Hepatocyte (in vitro differentiated cells): Measurements from ENCODE around the gene HRH1.

ENCODE experiments used
- EZH2 ChIP-seq: fragments of 200-600 bp; sonication (generic); IDR thresholded peaks from 2 replicates; pipeline ENCODE4 v1.6.1; 2016; ENCODE audit warnings: antibody characterized with exemption, mild to moderate bottlenecking, borderline replicate concordance
- TF ChIP-seq, protein P1 (sequence below): fragments of 200-600 bp; sonication (generic); IDR thresholded peaks from 2 replicates; pipeline ENCODE4 v1.5.1; 2016; ENCODE audit warnings: antibody characterized with exemption, mild to moderate bottlenecking; ENCODE audit not compliant: poor library complexity

DNA sequence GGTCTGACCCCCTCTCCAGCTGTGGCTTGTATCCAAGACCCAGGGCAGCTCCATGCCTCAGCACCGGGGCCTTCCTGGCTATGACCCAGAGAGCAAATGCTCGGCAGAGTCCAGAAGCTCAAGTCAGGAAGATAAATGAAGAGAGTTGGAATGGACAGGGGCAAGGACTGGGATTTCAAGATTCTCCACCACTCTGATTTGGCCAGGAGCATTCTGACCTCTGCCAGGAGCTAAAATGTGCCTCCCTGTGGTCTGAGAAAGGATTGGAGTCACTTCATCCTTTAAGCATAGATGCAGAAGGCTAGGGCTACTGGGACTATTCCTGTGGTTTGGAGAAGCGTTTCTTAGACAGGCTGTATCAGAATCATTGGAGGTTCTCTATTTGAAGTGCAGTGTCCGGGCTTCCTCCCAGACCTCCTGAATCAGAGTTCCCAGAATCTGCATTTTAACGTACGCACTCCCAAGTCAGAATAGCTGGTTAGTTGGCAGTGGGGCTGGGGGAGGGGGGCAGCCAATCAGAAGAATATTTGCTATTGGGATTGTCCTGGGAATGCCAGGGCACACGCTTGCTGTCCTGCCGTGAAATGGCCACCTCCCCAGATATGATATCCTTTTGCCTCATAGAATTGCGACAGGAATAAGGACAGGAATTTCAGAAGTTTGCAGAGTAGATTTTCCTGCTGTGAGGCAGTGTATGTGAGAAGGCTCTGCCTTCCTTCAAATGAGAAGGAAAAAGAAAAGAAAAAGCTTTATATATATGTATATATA, 57.4 kb downstream of the HRH1 start:
- TF ChIP-seq, protein P1, sequence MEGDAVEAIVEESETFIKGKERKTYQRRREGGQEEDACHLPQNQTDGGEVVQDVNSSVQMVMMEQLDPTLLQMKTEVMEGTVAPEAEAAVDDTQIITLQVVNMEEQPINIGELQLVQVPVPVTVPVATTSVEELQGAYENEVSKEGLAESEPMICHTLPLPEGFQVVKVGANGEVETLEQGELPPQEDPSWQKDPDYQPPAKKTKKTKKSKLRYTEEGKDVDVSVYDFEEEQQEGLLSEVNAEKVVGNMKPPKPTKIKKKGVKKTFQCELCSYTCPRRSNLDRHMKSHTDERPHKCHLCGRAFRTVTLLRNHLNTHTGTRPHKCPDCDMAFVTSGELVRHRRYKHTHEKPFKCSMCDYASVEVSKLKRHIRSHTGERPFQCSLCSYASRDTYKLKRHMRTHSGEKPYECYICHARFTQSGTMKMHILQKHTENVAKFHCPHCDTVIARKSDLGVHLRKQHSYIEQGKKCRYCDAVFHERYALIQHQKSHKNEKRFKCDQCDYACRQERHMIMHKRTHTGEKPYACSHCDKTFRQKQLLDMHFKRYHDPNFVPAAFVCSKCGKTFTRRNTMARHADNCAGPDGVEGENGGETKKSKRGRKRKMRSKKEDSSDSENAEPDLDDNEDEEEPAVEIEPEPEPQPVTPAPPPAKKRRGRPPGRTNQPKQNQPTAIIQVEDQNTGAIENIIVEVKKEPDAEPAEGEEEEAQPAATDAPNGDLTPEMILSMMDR = peak; percentile 7
- no peak for TF ChIP-seq EZH2
